Measurements from ENCODE around the gene EXOSC10. TPM values are rescaled to one million over a fixed set of nuclear protein-coding genes. Genes with fewer than 3 reads are reported as not detected.

Gene EXOSC10
- total RNA-seq, 1 experiment from 2014 or later: 93.1 TPM

- no TSS peak for BruUV-seq (replicated peaks)
- POLR2A ChIA-PET: no interaction called here
Observed at GRCh38 chr1:11107599-11107998, 7.9 kb upstream of the EXOSC10 start.

GRCh38 chr1:11105586-11105985, 5.9 kb upstream of the EXOSC10 start:
- ATAC-seq (no peak), DNase-seq (ENCODE audit: low read depth, low spot score) (no peak)
- intact Hi-C loops (cut with micrococcal nuclease; ENCODE audit: unreplicated experiment) (no loop called here), in situ Hi-C loops (cut with HindIII; ENCODE audit: low pct_unique_long_range_greater_than_20kb, low sequenced_read_pairs) (no loop called here)
- POLR2A ChIA-PET: no interaction called here
- CTCF ChIA-PET: no interaction called here
- no peak overlapping the region for H3K27ac ChIP-seq (ENCODE audit: low read length)
- TF ChIP-seq REST (IDR thresholded peaks at IDR 0.05; ENCODE audit: insufficient read depth in 1 of 2, low read depth in 2 of 2, low read length in 1 of 2): no peak
- no peak for TF ChIP-seq TCF7L2 (IDR thresholded peaks at IDR 0.05; ENCODE audit: low read depth, low read length)
- TF ChIP-seq CTCF (IDR thresholded peaks at IDR 0.05): no peak
- TF ChIP-seq POLR2AphosphoS5 (IDR thresholded peaks at IDR 0.05; ENCODE audit: low read depth, low read length): no peak
- no peak for TF ChIP-seq SIN3A (IDR thresholded peaks at IDR 0.05; ENCODE audit: borderline replicate concordance, insufficient read depth, low read depth, low read length)
- BruUV-seq (replicated peaks): no TSS peak
- H3K36me3 ChIP-seq (ENCODE audit: control insufficient read depth, insufficient read depth, low read length): peaks cover 15% of the 10 kb centered on the region
- no peak overlapping the region for H3K4me3 ChIP-seq (ENCODE audit: low read depth in 2 of 2, low read length in 2 of 2)
- H3K27me3 ChIP-seq (ENCODE audit: control insufficient read depth, insufficient read depth, low read length): no peaks in the 10 kb centered on the region
- no peaks in the 10 kb centered on the region for H3K9me3 ChIP-seq (ENCODE audit: control insufficient read depth, insufficient read depth, low read depth, low read length)
- H3K4me1 ChIP-seq (ENCODE audit: control insufficient read depth, insufficient read depth, low read length): no peaks in the 10 kb centered on the region

More at GRCh38 chr1:11107599-11107998, 7.9 kb upstream of the EXOSC10 start:
- no peak for DNase-seq (ENCODE audit: low read depth, low spot score)
- in situ Hi-C loops (cut with HindIII; ENCODE audit: low pct_unique_long_range_greater_than_20kb, low sequenced_read_pairs): no loop called here
- TF ChIP-seq POLR2AphosphoS5 (IDR thresholded peaks at IDR 0.05; ENCODE audit: low read depth, low read length): no peak
- TF ChIP-seq CTCF (IDR thresholded peaks at IDR 0.05): no peak
- no peak for TF ChIP-seq SIN3A (IDR thresholded peaks at IDR 0.05; ENCODE audit: borderline replicate concordance, insufficient read depth, low read depth, low read length)
- Histone ChIP-seq H3K27ac (ENCODE audit: low read length) (no peak overlapping the region), H3K36me3 (ENCODE audit: control insufficient read depth, insufficient read depth, low read length) (peaks cover 18% of the 10 kb centered on the region), H3K27me3 (ENCODE audit: control insufficient read depth, insufficient read depth, low read length) (no peaks in the 10 kb centered on the region), H3K9me3 (ENCODE audit: control insufficient read depth, insufficient read depth, low read depth, low read length) (no peaks in the 10 kb centered on the region), H3K4me1 (ENCODE audit: control insufficient read depth, insufficient read depth, low read length) (no peaks in the 10 kb centered on the region), H3K4me3 (ENCODE audit: low read depth in 2 of 2, low read length in 2 of 2) (no peak overlapping the region)
- CTCF ChIA-PET: no interaction called here
- intact Hi-C loops (cut with micrococcal nuclease; ENCODE audit: unreplicated experiment): no loop called here
- ATAC-seq: no peak
